ENCODE results near the gene DDX18.

GRCh38 chr2:117833911-117834310, 19.4 kb downstream of the DDX18 start:
- TF ChIP-seq CTCF (IDR thresholded peaks at IDR 0.05) (no peak), POLR2A (IDR thresholded peaks at IDR 0.05) (no peak)
